ENCODE measurements around the gene SNED1.

SNED1 gene

DNA sequence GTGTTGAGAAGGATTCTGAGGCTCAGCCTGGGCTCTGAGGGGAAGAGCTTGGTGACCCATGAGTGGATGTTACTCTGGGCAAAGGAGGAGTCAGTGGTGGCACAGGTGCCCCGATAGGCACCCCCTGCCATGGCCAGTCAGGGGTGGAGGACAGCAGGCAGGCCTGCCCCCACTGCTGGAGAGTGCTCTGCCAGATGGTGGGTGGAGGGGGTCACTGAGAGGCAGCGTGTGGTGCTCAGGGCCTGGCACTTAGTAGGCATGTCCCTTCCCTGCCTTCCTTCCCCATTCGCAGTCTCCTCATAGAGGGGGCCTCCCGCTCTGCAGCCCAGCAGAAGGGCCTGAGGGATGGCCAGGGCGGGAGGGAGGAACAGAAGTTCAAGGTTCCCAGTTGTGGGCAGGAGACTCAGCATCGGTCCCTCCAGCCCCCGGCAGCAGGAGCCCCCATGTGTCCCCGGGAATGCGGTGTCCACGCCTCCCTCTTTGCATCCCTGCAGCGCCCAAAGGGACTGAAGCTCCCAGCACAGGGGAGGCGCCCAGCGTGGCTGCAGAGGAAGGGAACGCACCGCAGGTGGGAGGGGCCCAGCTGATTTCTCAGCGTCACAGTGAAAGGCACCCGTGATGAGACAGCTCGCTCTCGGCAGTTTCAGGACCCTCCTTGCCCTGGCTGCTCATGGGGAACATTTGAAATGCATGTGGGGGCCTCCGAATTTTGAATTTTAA is 5.7 kb upstream of the SNED1 start:
- no peak for DNase-seq (ENCODE audit: low read depth)

DNA sequence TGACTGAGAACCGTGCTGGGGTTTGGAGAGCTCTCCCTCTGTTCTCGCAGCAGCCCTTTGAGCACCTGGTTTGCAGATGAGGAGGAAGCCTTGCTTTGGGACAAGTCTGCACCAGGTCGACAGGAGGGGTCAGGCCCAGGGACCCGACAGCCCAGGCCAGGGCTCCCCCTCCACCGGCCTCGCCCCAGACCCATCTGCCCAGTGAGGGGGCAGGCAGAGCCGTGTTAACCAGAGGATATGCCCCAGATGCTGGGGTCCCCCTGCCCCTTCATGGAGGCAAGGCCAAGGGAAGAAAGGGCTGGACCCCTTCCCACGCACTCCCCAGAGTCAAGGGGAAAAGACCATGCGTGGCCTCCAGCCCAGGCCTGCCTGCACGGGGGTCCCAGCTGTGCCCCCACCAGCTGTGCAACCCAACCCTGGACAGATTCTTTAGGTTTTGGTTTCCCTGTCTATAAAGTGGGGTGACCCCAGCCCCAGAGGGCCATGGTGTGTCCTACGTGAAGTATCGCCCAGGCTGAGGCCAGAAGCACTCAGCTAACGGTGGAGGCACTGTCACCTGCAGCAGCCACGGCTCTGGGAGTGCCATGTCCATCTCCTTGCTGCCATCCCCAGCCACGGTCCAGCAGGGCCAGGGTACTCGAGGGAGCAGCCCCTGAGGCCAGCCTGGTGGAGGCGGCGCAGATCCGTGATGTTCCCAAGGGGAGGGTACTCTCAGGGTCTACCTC is 4.8 kb upstream of the SNED1 start:
- DNase-seq (ENCODE audit: low read depth), result no peak

- no peak for DNase-seq (ENCODE audit: low read depth)
Measured at GRCh38 chr2:240994171-240994896, 4.1 kb upstream of the SNED1 start.

DNA sequence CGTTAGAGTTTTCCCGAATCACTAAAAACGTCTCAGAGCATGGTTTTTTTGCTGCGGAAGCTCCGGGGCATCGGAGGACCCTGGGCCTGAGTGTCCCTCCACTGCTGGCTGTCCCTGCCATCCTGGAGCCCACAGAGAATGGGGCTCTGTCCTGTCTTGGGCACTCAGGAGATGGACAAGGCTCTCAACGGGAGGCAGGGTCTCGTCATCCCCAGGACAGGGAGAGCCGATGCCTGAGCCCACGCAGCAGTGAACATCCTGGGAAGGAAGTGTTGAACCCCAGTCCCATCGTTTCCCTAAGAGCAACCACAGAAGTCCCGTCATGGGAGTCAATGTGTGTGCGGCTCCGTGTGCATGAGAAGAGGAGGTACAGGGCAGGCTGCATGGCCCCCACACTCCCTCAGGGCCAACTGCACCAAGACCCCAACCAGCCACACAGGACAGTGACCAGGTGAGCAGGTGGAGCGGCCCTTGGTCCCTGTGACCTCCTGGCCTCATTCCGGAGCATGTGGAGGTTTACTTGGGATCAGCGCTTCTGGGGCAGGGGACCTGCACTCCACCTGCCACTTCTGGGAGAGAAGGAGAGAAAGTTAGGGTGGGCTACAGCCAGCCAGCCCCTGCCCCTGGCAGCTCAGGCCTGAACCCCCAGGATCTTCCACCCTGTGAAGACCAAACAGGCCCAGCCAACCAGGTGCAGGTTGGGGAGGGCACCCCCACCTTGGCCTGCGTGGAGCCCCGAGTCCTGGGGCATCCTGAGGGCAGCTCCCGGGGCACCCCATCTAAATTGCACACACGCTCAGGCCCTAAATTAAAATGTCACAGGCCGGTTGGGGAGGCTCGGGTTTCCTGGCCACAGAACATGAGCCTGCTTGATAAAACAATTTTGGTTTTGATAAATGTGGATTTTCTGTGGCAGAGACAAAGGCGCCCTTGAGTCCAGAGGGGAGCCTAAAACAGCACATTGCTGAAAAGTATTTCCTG is 3.1 kb upstream of the SNED1 start:
- DNase-seq (ENCODE audit: low read depth), result no peak

DNA sequence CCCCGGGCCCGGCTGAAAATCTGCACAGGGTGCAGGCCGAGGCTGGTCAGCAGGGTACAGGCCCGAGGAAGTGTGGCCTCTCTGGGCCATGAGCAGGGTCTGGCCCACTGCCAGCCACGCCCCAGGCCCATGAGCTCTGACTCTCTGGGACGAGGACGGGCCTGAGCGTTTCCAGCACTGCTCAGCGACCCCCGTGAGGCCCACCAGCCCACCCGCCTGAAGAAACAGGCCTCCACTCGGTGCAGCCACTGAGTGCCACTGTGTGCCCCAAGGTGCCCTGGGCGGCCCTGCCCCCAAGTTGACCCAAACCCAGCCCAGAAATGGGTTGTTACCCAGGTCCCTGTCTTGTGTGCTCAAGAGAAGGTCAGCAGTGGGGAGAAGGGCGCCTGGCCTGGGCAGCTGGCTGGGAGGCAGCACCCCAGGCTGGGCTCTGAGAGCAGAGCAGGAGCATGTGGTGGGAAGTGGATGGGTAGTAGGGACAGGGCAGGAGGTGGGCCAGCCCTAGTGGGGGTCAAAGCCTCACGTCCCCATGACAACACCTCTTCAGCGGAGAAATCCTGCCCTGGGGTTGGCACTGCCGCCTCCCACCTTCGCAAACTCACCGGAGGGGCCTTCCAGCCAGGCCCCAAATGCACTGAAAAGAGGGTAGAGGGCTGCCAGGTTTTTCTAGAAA is 2.1 kb upstream of the SNED1 start:
- no peak for DNase-seq (ENCODE audit: low read depth)

DNA sequence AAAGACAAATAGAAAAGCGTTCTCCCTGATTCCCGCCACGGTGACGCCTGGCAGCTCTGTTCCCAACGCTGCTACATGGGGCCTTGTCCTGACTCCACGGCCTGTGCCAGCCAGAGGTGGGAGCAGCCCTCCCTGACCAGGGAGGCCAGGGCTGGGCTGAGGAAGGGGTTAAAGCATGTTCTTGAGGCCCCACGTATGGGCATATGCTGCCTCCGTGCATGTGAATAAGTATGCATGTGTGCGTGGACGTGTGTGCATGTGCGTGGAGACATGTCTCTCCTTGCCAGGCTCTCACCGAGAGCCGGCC is 1.6 kb upstream of the SNED1 start:
- DNase-seq (ENCODE audit: low read depth), result no peak

DNA sequence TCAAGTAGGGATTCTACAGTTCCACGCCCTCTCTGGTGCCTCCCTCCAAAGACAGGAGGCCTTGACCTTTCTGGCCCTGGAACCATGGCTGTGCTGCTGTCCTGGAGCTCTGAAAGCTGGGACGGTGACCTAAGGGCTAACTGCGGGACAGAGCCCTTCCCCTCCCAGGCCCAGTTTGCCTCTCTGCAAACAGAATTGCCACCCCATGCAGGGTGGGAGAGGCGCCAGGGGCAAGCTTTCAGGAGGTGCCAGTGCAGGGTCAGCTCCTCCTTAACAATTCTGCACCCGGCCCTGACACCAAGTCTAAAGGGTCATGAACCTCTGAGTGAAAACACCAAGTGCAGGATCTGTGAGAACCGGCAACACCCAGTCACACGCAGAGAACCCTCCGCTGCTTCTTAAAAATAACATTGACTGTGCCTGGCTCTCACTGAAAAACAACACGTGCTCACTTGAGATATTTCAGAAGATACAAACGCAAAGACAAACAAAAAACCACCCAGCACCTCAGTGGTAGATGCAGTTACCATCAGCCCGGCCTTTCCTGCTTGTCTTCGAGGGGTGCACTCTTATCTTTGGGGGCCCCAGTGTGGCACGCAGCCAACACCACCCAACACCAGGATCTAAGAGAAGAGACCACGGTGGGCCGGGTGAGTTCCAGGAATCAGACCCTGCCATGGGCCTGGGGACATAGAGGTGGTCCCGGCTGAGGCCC is 1.1 kb upstream of the SNED1 start:
- DNase-seq (ENCODE audit: low read depth), result no peak

DNA sequence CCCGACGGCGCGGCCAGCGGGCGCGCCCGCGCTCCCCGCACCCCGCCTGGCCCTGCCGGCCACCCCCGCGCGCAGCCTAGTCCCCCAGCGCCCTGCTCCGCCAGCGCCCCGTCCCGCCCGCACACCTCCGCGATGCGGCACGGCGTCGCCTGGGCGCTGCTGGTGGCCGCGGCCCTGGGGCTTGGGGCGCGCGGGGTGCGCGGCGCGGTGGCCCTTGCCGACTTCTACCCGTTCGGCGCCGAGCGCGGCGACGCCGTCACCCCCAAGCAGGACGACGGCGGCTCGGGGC is 232 bp downstream of the SNED1 start:
- DNase-seq (ENCODE audit: low read depth), result no peak

- DNase-seq (ENCODE audit: low read depth), result no peak
Measured at GRCh38 chr2:240998995-240999791, 775 bp downstream of the SNED1 start.

DNA sequence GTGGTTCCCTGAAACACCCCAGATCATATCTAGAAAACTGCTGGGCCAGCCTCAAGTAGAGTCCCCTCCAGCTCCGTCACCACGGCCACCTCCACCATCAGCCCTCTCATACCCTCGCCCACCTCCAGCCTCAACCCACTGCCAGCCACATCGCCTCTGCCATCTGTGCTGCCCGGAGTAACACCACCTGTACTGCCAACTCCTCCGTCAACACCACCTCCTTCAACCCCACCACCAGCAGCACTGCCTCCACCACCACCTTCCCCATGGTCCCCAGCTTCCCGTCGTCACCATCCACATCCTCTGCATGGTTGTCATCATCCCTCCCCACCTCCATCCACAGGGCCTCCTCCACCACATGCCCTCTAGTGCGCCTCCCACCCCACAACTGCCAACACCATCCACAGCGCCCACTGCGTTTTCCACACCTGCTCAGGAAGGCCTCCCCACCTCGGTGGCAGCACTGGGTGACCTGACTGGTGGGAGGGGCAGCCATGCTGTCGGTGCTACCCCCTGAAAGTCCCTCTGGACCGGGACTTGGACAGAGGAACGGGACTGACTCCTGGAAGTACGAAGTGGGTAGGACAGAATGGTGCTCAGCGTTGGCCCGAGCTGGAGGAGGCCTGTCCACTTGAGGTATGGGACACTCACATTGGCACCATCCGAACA is 1.6 kb downstream of the SNED1 start:
- DNase-seq (ENCODE audit: low read depth), result no peak

DNA sequence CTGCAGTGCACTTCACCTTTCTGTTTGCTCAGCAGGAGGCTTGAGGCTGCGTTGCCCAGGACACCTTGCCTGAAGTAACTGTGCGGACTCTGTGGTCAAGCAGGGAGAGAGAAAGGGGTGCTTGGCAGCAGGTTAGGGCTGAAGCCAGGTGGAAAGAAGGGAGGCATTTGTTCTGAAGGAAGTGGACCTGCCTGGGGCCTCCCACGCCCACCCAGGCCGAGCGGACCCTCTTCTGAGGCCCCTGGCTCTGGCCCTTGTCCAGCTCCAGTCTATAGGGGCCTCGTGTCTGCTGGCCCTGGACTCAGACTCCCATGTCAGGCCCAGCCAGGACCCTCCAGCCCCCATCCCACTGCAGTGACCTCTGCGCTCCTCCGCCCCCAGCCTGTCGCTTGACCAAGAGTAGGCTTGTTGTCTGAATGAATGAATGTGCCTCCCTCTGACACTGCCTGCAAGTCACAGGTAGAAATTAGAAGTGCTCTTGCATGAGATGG is 2.5 kb downstream of the SNED1 start:
- no peak for DNase-seq (ENCODE audit: low read depth)

GRCh38 chr2:241001413-241002274 is 3.2 kb downstream of the SNED1 start:
- DNase-seq (ENCODE audit: low read depth), result no peak

DNA sequence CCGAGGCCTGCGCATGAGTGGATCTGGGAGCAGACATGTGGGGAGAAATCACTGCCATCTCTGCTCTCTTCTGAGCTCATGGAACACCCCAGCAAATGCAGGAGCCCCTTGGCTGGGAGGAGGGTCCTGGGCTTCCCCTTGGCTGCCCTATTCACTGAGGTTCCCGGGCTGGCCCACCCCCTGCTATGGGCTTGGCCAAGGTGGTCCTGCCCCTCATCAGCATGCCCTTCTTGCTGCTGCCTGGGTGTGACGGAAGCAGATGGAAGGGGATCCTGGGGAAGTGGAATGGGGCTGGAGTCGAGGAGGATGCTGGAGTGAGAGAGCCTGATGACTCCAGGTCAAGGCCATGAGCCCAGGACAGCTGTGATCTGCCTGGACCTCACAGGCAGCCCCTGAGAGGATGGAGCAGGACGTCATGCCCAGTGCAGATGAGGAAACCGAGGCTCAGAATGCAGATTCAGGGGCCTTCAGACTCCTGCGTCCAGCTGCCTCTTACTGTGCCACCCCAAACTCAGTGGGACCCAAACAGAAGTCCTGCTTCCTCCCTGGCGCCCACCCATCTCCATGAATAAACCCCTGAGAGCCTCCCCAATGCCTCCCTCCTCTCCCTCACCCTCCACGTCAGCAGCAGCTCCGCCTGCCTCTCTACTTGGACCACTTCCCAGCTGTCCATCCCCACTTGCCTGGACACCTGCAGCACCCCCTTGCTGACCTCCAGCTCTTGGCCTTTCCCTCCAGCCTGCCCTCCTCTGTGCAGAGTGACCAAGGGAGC is 4.0 kb downstream of the SNED1 start:
- DNase-seq (ENCODE audit: low read depth), result no peak

GRCh38 chr2:241003047-241003360 is 4.6 kb downstream of the SNED1 start:
- no peak for DNase-seq (ENCODE audit: low read depth)

GRCh38 chr2:241003369-241003768 is 5.0 kb downstream of the SNED1 start:
- DNase-seq (ENCODE audit: low read depth), result no peak

GRCh38 chr2:241003830-241004564 is 5.6 kb downstream of the SNED1 start:
- DNase-seq (ENCODE audit: low read depth), result no peak

DNA sequence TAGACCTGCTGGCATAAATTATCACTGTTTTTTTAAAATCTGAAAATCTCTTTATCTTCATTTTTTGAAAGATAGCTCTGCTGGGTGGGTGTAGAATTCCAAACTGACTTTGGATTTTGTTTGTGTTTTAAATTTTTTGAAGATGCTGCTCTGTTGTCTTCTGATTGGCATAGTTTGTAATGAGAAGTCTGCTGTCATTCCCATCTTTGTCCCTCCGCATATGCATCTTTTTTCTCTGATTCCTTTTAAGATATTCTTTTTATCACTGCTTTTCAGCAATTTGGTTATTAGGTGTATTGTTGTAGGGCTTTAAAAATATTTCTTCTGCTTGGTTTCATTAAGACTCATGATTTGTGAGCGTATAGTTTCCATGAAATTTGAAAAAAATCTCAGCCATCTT is 7.2 kb downstream of the SNED1 start:
- DNase-seq (ENCODE audit: low read depth), result no peak

All from stimulated activated CD8-positive, alpha-beta memory T cell treated with anti-CD3 and anti-CD28 coated beads, Interleukin-12 subunit alpha, Interleukin-12 subunit beta, amount 100 ng/mL, for 4 hours (primary cell).